HG03196 (cell line): ENCODE data around the gene CLSTN3.
A peak's percentile ranks its signal among the peaks of the same experiment; 100 is the strongest.

Source experiments
- ATAC-seq: cut with Tn5 transposase; IDR thresholded peaks from one replicate; pipeline ENCODE4 v1.9.1; 2021; ENCODE audit not compliant: unreplicated experiment

The CLSTN3 gene

DNA sequence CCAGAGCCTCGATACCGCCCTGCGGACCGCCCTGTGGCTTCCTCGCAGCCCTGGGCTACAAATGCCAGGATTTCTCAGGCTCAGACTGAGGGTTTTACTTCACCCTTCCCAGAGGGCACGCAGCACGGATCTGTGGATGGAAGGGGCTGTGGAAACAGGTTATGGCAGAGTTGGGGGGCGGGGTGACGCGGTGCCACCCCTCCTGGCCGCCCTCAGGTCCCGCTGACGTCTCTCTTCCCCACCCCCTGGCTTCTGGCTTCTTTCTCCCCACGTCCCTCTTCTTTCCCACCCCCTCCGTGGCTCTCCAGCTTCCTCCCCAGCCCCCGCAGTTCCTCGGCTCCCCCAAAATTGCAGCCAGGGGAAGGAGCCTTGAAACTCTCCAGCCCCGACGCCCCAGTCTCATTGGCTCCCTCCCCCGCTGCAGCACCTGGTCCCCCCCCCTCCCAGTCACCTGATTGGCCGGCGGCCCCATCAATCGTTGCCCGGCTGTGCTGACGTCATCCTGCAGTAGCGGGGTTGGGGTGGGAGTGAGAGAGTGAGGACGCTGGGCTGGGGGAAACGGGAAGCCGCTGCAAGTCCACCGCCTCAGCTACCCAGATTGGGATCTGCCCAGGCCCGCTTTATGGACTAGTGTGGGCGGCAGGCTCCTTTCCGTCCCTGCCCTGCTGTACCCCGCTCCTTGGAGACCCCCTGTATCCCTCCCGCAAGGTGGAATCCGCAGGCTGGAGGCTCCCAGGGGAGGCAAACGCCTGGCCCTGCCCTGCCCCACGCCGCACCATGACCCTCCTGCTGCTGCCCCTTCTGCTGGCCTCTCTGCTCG lies at the start of gene CLSTN3:
TSS of gene CLSTN3 (plus strand) at position 500 of the 820 bp plus-strand sequence. CDS start at position 778, 278 bp downstream.
- peak; percentile 48 for ATAC-seq

DNA sequence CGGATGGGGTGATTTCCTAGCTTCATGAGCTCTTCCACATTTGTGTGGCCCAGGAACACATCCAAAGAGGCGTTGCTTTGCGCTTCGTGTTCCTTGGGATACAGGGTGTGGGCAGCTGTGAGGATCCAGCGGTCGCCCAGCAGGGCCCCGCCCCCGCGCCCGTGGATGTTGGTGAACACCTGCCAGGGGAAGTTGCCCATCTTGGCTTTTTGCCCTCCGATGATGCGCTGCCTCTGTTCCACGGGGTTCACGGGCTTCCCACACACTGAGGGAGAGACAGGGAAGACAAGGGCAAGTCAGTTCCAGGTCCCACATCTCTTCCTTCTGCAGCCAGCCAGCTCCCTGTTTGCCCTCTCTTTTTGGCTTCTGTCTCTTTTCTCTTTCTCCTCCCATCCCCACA lies 49.1 kb upstream of the CLSTN3 start:
- ATAC-seq = no peak

DNA sequence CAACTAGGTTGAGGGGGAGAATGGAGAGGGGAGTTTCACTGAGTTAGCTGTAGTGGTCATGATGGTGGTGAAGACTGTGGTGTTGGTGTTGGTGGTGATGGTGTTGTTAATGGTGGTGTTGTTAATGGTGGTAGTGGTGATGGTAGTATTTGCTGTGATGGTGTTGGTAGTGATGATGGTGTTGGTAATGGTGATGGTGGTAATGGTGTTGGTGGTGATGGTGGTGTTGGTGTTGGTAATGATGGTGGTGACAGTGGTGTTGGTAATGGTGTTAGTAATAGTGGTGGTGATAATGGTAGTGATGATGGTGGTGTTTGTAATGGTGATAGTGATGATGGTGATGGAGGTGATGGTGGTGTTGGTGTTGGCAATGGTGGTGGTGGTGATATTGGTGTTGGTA lies 47.0 kb upstream of the CLSTN3 start:
- no peak for ATAC-seq

DNA sequence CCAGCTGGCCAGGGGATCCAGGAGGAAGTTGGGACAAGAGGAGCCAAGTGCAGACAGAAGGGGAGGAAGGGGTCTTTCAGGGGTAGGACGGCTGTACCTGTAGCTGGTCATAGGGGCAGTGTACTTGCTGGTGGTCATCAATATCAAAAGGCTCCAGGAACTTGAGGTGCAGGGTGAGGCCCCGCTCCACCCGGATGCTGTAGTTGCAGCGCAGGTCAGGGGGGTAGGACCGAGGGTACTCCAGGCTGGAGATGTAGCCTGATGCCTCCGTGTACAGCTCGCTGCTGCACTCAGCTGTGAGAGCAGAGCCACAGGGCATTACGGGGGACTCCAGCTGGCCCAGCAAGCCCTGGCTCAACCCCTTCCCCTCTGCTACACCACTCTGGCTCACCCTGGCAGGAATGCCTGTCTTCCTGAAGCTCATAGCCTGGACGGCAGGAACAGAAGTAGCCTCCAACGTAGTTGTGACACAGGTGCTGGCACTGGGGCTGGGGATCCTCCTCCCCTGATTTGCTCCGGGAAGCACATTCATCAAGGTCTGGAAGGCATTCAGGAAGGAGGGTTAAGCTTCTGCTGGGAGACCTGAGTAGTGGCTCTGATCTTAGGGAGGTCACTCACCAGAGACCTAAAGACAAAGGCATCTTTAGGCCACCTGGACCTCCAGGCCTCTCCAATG lies 40.8 kb upstream of the CLSTN3 start:
- no peak for ATAC-seq

DNA sequence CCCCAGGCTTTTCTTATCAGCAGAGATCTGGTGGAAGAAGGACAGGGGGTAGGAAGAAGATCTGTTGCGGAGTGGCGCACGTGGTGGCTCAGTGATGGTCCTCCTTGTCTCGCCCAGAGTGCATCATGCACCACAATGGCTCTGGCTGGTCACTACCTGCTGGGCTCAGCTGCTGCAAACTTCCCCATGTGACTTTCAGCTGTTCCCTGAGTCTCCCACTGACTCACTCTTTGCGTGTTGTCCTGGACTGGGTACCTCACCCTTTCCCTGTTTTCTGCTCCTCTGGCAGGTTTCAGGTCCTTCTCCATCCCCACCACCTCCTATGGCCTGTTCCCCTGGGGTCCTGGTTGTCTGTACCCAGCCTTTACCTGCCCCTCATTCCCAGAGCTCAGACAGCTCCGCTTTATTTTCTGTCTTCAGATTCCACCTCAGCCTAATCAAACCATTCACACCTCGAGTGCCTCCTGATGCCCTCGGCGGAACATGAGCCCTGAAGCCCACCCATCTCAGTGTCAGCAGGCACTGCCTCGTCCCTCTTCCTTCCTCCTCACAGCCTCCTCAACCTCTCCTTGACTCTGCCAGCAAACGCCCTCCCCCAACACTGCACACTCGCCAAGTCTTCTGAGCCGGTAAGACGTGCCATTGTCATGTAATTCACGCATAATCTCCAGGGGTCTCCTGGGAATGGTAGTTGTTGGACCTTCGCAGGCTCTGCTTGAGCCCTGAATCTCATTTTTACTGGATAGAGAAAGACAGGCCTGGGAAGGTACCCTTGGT lies 39.8 kb upstream of the CLSTN3 start:
- ATAC-seq = no peak

DNA sequence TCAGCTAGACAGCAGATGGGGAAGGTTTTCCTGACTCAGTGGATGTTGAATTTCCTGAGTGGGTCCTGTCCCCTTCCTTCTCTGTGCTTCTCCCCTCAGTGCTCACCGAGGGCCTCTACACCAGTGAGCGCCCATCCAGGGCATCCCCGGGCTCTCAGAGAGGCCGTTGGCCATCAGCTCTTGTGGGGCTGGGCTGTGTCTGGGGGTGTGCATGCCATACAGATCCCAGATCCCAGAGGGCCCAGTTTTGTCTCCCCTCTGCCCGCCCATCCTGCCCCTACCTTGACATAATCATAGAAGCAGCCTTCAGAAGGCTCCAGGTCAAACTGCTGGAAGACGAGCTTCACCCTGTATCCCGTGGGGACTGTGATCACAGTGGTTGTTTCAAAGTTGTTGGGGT lies 39.0 kb upstream of the CLSTN3 start:
- no peak for ATAC-seq

DNA sequence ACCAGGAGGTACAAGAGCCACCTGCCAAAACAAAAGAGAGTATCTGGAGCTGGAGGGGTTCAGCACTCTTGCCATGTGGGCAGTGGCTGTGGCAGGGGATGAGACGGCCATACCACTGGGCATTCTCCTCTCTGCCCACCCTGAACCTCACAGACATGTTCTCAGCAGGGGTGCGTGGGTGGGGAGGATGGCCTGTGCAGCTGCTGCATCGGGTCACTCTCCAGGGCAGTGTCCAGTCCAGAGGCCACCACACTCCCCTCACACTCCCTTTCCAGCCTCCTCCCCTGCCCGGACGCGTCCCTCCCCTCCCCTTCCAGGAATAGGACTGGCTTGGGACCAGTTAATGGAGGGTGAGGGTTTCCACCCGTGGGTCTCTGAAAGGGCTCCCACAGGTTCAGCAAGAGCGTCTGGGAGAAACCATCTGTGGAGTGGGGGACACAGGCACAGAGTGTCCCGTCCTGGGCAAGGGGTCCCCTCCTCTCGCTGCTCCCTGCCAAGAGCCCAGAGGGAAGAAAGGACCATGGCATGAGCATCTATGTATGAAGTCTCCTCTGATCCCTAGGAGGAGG lies 38.4 kb upstream of the CLSTN3 start:
- no peak for ATAC-seq

DNA sequence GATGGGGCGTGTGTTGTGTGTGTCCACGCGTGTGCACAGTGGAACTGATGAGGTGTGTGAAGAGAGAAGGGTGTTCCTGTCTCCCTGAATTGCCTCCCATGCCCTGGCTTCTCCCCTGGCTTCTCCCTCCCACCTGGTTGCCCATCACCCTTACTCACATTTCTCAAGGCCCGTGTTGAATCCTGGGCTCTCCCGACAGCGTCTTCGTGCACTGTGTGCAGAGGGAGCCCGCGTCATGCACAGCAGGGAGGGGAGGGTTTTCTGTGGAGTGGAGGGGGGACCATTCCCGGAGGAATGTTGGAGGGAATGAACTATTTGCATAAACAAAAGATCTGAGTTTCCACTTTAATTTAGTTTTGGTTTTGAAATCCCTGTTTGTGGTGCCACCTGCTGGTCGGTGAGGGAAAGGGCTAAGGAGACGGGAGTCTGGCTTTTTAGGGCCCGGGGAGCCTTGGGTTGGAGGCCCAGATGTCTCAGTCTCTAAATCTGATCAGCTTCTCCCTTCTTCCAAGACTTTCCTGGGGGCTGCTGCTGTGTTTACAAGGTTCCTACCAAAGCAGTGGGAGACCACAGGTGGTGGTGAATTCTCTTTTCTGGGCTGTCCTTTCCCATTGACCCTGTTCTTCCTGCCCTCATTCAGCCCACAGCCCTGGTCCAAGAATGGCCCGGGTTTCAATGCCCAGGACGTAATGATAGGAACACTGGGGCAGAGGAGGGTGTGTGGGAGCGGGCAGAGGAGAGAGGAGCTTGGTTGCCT lies 37.8 kb upstream of the CLSTN3 start, which contains the start of gene C1R:
TSS of gene C1R (minus strand) at position 217 of the 757 bp plus-strand sequence. CDS start at position 160, 57 bp downstream.
- ATAC-seq = no peak

DNA sequence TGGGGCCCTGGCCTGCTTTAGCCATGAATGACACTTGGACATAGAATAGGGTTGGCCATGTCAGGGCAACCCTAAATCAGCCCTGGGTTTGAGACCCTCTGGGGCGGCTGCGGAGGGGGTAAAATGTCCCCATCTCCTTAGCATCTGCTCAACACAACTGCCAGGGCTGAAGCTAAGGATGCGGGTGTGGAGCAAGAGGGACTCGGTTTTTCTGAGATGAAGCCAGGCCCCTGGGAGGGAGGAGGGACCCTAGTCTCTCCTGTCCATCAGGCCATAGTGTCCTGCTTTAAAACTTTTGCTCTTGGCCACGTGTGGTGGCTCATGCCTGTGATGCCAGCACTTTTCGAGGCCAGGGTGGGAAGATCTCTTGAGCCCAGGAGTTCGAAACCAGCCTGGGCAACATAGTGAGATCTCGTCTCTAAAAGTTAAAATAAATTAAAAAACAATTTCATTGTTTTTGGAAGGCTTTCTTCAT lies 37.1 kb upstream of the CLSTN3 start:
- ATAC-seq = no peak

DNA sequence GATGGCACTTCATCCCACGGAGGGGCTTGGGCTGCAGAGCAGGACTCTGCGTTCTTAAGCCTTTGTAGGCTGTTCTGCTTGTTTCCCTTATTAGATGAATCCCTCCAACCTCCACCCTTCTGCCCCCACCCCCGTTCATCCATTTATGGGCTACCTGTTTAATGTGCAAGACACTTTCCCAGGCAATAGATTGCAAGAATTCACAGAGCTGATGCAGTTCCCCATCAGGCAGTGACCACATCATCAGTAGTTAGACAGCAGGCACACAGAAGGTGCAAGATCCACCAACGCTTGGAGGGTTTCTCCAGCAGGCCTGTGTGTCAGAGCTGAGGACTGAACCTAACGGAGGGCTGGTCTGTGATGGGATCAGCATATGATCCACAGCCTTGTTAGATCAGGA lies 36.7 kb upstream of the CLSTN3 start:
- no peak for ATAC-seq

DNA sequence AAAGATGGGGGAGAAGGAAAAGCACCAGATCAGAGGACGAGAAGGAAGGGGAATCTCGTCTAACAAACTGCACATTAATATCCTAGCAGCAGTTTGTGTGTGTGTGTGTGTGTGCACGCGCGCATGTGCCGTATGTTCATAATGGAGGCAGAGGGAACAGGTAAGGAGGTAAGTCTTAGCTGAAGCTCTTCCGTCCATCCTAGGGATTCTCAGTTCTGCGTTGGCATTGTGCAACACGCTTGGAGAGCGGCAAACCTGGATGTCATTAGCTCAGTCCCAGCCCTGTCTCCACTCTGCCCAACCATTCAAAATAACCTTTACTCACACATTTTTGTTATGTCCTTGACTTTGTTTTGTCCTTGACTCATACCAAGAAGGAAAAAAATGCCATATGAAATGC lies 36.3 kb upstream of the CLSTN3 start:
- ATAC-seq = no peak

DNA sequence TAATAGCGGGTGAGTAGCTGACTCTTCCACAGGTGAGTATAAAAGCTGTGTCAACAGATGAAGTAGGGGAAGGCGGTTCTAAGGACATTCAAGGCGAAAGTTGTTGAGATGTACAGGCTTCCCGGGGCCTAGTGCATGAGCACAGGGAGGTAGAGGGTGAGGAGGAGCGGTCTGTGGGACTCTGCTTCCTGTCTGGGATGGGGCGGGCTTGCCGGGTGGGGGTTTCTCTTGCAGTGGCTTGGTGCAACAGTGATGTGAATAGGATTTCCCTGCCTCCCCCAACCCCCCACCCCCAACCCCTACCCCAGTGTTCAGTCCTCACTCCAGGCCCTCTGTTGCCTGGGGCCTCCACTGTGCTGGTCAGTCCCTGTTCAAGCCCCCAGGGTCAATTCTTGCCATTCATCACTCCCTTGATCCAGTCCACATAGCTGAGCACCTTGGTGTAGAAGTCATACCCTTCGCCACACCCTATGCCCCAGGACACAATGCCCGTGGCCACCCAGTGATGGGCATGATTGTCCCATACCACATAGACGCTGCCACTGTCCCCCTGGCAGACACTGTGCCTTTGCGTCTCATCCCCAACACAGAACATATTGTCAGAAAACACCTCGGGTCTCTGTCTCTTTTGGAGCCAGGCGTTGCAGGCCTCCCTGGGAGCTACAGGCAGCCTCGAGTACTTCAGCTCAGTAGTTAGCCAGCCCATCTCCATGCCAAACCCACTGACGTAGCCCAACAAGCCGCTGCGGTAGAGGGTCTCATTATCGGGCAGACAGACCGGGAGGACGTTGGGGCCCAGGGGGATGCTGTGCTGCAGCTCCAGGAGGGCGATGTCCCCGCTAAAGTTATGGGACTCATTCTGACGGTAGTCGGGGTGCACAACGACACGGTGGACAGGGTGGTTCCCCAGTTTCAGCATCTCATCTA lies 33.9 kb upstream of the CLSTN3 start:
- no peak for ATAC-seq

DNA sequence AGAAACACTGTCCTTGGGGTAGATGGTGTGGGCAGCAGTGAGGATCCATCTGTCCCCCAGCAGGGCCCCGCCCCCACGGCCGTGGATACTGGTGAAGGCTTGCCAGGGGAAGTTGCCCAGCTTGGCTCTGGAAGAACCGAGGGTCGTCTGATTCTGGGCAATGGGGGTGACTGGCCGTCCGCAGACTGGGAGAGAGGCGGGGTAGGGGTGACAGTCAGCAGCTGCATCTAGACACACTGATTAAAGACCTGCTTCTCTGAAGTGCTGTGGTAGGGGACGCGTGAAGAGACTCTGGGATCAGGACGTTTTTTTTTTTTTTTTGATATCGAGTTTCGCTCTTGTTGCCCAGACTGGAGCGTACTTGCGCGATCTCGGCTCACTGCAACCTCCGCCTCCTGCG lies 33.2 kb upstream of the CLSTN3 start:
- no peak for ATAC-seq

DNA sequence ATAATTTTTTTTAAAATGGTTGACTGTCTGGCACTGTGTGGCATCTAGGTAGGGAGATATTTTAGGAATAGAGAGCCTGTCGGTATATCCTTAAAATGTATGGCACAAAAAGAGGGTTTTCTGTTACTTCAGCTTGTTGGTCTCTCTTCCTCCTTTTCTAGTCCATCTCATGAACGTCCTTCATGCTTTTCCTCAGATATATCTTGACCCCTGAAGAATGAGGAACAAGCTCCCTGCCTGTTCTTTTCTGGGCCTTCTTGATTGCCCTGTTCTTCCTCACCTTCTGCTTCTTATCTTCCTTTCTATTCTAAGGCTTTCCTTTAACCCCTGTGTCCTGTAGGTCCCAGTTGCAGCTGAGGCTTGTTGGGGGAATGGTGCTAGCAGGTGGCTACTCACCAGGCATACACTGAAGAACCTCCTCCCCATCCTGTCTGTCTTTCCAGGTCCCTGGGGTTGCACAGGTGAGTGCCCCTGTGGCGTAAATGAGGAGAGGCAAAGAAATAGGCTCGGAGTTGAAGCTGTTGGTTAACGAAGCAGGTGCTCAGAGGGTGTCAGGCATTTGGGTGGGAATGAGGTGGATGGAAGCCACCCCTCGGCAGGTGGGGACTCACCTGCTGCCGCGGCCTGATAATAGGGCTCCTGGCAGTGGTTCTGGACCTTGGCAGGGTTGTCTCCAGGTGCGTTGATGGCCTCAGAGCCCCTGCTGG lies 30.7 kb upstream of the CLSTN3 start:
- no peak for ATAC-seq

DNA sequence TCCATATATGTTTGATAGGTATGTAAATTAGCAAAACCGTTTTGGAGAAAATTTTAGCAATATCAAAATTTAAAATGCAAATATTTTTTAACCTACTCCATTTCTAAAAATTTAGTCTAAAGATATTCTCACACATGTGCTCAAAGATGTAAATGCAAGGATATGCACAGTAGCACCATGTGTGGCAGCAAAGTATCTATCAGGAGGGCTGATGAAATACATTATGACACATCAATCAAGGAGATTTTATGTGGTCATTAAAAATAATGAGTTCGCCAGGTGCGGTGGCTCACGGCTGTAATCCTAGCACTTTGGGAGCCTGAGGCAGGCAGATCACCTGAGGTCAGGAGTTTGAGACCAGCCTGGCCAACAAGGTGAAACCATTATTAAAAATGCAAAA lies 29.9 kb upstream of the CLSTN3 start:
- no peak for ATAC-seq

DNA sequence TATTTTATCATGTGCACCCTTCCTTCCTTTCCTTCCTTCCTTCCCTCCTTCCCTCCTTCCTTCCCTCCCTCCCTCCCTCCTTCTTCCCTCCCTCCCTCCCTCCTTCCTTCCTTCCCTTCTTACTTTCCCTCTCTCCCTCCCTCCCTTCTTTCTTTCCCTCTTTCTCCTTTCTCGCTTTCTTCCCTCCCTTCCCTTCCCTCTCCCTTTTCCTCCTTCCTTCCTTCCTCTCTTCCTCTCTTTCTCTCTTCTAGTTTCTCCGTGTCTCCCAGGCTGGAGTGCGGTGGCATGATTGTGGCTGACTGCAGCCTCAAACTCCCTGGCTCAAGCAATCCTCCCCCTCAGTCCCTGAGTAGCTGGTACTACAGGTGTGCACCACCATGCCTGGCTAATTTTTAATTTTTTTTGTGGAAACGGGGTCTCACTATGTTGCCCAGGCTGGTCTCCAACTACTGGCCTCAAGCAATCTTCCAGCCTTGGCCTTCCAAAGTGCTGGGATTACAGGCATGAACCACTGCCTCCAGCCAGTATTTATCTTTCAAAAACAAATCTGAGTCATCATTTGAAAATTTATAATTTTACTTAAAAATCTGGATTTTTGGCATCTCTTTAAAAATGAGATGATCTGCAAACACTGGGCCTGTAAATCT lies 29.0 kb upstream of the CLSTN3 start:
- ATAC-seq = no peak

DNA sequence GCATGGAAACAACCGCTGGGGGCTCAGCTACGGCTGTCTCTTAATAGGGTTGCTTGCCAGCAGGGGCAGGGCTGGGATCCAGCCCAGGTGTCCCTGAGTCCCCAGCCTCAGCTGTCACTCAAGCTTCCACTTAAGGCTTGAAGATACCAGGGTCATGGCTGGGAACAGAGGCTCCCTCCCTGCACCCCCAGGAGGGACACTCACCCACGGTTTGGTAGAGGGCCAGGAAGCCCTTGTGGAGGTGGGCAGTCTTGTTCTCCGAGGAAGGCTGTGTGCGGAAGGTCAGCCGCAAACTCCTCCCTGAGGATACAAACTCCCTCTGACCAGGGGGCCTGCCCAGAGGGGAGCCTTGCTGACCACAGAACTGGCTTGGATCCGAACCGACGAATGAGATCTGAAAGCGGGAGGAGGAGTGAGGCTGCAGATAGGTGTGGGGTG lies 28.5 kb upstream of the CLSTN3 start:
- ATAC-seq = no peak

DNA sequence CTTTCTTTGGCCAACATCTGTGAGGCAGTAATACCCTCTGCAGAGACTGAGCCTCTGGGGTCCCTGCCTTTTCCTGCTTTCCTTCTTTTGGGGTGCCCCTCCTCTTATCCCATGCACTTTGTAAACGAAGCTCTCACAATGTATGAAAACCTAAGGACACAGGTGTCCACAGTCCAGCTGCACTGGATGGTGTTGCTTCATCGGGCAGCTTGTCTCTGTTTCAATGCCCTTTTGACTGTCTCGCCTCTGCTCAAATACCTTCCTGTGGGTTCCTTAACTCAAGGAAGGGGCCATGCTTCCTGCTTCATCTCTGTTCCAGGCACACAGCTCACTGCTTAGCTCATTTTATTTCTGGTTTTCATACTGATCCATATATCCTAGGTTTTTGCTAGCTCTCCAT lies 27.6 kb upstream of the CLSTN3 start:
- ATAC-seq = no peak
